ENCODE measurements around the gene IMPDH1.

IMPDH1 gene

GRCh38 chr7:128405471-128406313 is 4.1 kb downstream of the IMPDH1 start:
- DNase-seq: peak; percentile 47 to 68

DNA sequence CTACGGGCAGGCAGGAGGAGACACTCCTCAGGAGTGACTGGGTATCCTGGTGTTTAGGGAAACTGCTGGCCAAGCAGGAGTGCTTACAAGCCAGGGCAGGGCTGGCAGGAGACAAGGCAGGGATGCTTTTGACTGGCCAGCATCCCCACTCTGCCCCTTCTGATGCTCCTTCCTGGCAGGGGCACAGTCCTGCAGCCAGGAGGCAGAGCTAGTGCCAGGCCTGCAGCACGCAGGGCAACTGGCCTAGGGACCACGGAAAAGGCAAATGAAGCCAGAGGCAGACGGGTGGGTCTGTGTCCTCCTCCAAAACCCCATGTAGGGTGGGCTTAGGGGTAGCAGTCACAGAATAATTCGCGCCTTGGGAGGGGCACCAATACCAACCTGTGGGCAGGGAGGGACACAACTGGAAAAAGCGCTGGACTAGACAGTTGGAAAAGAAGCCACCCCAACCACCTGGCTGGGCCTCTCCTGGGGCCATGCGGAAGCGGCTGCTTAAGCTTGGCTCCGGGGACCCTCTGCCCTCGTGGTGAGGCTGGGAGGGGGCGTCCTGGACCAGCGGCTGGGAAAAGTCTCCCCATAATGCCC is 4.8 kb downstream of the IMPDH1 start:
- no peak for DNase-seq

GRCh38 chr7:128404143-128404681 is 5.6 kb downstream of the IMPDH1 start:
- no peak for DNase-seq

GRCh38 chr7:128403676-128404075 is 6.1 kb downstream of the IMPDH1 start:
- no peak for DNase-seq

- DNase-seq: no peak
Observed at GRCh38 chr7:128402356-128402755, 7.4 kb downstream of the IMPDH1 start.

DNA sequence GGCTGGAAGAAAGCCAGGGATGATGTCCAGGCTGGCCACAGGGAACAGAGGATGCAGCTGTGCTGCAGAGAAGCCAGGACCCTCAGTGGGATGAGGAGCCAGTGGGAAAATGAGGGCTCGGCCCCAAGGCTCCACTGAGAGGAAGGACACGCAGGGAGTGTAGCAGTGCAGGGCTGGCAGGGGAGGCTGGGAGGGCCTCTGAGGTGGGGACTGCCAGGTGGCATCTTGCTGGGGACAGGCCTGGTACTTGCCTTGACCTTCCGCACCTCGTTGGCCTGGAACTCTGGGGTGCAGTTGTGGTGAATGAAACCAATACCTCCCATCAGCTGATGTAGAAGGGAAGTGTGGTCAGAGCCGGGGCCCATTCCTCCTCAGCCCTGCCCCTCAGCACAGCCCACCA is 9.2 kb downstream of the IMPDH1 start:
- DNase-seq: no peak

GRCh38 chr7:128399991-128400390 is 9.8 kb downstream of the IMPDH1 start:
- DNase-seq: no peak

DNA sequence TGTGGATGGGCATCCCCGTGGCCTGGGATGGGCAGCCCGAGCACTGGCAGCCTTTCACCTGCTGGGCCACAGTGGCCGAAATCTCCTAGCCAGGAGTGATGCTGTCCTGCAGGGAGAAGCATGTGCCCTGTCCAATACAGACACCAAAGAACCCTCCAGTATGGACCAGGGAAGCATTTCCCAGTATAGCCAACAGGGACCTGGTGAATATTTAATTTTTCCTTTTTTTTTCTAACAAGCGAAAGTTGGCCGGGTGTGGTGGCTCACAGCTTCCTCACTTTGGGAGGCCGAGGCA is 11.0 kb downstream of the IMPDH1 start:
- no peak for DNase-seq

DNA sequence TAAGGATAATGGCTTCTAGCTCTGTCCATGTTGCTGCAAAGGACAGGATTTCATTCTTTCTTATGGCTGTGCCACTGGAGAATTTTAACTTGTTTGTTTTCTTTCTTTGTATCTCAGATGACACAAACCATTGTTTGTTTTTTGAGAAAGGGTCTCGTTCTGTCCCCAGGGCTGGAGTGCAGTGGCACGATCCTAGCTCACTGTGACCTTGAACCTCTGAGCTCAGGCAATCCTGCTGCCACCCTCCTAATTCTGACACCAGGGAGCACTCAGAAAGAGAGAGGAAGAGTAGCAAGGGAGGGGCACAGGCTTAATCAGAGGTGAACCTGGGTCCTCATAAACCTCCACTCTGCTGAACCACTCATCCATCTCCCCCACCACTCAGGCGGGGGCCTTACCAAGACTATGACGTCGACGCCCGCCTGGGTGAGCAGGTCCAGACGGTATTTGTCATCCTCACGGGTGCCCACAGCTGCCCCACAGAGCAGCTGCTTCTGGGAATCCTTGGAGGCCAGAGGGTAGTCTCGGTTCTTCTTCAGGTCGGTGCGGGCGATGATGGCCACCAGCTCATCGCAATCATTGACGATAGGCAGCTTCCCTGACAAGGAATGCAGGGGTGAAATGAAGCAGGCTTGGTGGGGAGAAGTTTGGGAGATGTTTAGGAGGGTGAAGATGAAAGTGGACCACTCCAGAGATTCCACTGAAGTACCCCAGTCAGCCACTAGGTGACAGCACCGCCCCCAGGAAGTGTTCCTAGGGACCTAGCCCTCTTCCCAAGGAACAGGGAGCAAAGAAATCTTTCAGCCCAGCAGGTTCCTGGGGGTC is 11.6 kb downstream of the IMPDH1 start:
- peak in 1 of 2 donors; percentile 39 for DNase-seq

DNA sequence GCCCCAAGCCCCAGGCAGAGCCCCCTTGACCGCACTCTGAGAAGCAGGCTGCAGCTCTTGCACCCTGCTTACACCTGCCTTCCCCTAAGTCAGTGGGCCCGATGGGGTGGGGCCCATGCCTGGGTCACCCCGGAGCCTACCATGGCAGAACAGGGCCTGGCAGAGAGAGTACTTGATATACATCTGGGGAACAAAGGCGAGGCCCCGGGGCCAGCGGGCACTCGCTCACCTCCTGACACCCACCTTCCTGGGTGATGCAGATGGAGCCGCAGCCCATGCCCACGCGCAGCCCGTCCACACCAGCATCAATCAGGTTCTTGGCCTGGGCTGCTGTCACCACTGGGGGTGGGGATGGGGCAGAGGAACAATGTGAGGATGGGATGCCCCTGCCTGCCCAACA is 13.4 kb downstream of the IMPDH1 start:
- DNase-seq: no peak

GRCh38 chr7:128395748-128396147 is 14.0 kb downstream of the IMPDH1 start:
- no peak for DNase-seq

- no peak for DNase-seq
Observed at GRCh38 chr7:128394904-128395496, 14.8 kb downstream of the IMPDH1 start.

DNA sequence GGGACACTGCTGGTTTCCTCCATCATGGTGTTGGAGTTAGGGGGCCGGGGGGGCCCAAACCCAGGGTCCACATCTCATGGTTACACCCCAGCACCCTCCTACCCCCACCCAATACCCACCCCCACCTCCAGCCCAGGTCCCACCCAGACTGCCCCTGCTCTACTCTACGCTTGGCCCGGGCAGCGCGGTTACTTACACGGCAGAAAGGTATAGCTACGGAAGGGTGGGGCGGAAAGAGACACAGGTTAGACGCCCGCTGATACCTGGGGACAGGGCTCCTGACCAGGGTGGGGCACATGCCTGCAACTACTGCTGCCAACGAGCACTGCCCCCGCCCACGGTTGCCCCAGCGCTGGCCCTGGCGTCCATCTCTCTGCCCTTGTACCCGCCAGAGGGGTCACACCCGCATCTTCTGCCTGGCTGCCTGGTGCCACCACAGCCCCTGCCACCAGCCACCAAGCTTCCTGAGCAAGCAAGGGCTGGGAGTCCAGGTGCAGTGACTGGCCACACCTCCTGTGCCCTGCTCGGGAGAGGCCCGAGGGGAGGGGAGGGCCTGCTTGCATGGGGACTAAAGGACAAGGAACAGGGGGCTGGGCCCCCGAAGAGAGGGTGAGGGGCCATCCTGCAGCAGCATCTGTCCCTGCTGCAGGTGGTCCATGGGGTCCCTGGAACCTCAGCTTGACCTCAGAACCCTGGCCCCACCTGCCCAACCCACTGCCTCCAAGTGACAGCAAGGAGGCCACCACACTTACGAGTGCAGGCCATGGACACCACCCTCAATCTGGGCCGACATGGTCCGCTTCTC is 16.1 kb downstream of the IMPDH1 start:
- DNase-seq: no peak

GRCh38 chr7:128392446-128393327 is 17.1 kb downstream of the IMPDH1 start:
- no peak for DNase-seq

- DNase-seq: no peak
Observed at GRCh38 chr7:128391805-128392204, 18.0 kb downstream of the IMPDH1 start.

DNA sequence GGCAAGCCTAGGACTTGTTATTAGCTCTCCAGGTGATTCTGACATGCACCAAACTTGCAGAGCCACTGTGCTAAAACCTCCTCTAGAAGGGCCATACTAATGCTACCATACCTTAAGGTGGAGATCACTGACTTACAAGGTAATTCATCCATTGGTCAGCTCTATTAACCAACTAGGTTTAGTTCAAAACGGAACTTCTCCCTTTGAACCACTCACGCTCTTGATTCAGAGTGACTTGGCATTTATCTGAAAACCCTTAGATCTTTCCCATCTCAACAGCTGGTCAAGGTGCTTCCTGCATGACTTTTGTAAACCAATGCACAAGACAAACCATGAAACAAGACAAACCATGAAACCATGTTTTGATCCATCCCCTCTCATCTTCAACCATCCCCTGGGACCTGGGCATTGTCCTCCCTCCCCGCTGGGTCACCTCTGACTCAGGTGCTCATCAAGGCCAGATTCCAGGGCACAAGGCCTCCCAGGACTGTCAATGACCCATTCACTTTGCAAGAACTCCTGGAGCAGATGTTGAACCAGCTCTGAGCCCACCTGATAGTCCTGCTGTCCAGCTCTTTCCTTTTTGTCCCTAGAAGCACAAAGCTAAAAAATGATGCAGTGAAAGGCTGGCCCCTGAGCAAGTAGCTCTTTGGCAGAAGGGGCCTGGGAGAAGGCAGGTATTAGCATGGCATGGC is 18.8 kb downstream of the IMPDH1 start:
- no peak for DNase-seq

GRCh38 chr7:128389618-128390329 is 20.0 kb downstream of the IMPDH1 start:
- no peak for DNase-seq

- DNase-seq: no peak
Observed at GRCh38 chr7:128389085-128389617, 20.6 kb downstream of the IMPDH1 start.

DNA sequence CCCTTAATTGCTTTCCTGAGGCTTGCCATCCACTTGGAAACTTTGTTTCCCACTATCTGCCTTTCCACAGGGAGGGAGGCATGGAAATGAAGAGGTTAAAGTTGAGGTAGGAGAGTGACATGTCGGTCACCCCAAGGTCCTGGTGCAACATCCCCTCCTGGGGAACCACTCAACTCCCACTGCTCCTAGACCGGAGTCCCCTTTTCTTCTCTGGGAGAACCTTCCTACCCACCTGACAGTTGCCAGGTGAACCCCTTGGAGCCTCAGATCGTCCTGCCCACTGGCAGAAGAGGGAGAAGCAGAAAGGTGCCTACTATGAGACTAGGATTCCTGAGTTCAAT is 21.7 kb downstream of the IMPDH1 start:
- DNase-seq: no peak
